Esophagus muscularis mucosa (tissue), 3 donors: Measurements from ENCODE around the gene SEMA5A.

Experiments used
- POLR2A ChIP-seq: fragments of 450-650 bp; IDR thresholded peaks from one replicate; pipeline ENCODE4 v1.6.1; 2017; ENCODE audit warnings: antibody characterized with exemption, moderate library complexity, mild to moderate bottlenecking, low read depth
- TF ChIP-seq, protein P1 (sequence below), 3 experiments: fragments of 200-600 bp in 2 of 3; fragments of 450-650 bp in 1 of 3; sonication (generic) in 2 of 3; IDR thresholded peaks; one replicate each; pipeline ENCODE4 v1.5.1; 2017 to 2019; ENCODE audit warnings: antibody characterized with exemption in 3 of 3, mild to moderate bottlenecking in 2 of 3, moderate library complexity in 1 of 3

DNA sequence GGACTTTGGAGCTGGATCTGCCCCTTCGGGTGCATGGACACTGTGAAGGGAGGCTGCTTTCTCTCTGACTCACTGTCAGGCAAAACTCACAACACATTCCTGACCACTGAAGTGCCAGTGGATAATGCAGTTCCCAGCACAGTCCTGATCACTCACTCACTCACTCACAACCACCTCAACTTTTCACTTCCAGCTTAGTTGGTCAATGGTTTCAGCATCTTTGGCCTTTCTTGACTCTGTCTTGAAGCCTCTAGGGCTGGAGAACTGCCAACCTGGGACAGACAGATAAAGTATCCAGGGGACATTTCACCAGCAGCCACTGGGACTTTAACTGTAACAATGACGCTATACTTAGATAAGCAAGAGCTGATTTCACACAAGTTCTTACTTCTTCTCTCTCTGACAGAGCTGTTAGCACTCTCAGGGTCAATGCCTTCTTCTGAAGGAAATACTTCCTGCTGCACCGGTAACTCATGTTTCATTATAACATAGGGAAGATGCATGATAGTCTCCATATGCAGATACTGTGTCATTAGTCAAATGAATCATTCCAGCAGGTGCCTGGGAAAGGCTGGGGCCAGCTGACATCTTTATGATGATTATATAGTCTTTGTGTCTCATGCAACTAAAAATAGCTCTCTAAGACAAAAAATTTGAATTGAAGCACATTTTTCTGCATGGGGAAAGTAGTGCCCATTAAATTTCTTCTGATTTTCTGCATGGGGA is 499.0 kb downstream of the SEMA5A start:
- TF ChIP-seq, protein P1, sequence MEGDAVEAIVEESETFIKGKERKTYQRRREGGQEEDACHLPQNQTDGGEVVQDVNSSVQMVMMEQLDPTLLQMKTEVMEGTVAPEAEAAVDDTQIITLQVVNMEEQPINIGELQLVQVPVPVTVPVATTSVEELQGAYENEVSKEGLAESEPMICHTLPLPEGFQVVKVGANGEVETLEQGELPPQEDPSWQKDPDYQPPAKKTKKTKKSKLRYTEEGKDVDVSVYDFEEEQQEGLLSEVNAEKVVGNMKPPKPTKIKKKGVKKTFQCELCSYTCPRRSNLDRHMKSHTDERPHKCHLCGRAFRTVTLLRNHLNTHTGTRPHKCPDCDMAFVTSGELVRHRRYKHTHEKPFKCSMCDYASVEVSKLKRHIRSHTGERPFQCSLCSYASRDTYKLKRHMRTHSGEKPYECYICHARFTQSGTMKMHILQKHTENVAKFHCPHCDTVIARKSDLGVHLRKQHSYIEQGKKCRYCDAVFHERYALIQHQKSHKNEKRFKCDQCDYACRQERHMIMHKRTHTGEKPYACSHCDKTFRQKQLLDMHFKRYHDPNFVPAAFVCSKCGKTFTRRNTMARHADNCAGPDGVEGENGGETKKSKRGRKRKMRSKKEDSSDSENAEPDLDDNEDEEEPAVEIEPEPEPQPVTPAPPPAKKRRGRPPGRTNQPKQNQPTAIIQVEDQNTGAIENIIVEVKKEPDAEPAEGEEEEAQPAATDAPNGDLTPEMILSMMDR (IDR thresholded peaks at IDR 0.05), result no peak
- TF ChIP-seq POLR2A, result no peak
